Germinal center (tissue), 1 donor: ENCODE results near the gene GSAP.

Experiments used
- DNase-seq: peaks from one replicate; pipeline ENCODE4 v3.0.0; 2012; ENCODE audit warnings: mixed read lengths, low spot score

Gene GSAP

GRCh38 chr7:77327067-77327931 lies 88.8 kb downstream of the GSAP start:
- no peak for DNase-seq

- no peak for DNase-seq
These were observed 90.0 kb downstream of the GSAP start for GRCh38 chr7:77326131-77326530.

GRCh38 chr7:77321300-77321699 lies 94.8 kb downstream of the GSAP start:
- DNase-seq: no peak

GRCh38 chr7:77320714-77321113 lies 95.4 kb downstream of the GSAP start:
- no peak for DNase-seq

- no peak for DNase-seq
These were observed 96.0 kb downstream of the GSAP start for GRCh38 chr7:77320137-77320536.

GRCh38 chr7:77318019-77318418 lies 98.1 kb downstream of the GSAP start:
- no peak for DNase-seq

GRCh38 chr7:77316219-77316978 lies 99.8 kb downstream of the GSAP start:
- no peak for DNase-seq

- DNase-seq: no peak
These were observed 101.0 kb downstream of the GSAP start for GRCh38 chr7:77315182-77315591.

GRCh38 chr7:77313876-77314480 lies 102.2 kb downstream of the GSAP start:
- DNase-seq: no peak

GRCh38 chr7:77313085-77313484 lies 103.1 kb downstream of the GSAP start:
- DNase-seq: no peak

- DNase-seq: no peak
These were observed 105.2 kb downstream of the GSAP start for GRCh38 chr7:77310982-77311381.

- DNase-seq: no peak
These were observed 106.4 kb downstream of the GSAP start for GRCh38 chr7:77309714-77310220.

GRCh38 chr7:77308792-77309191 lies 107.4 kb downstream of the GSAP start:
- DNase-seq: no peak

- no peak for DNase-seq
These were observed 109.7 kb downstream of the GSAP start for GRCh38 chr7:77306231-77307067.

- DNase-seq: no peak
These were observed 120.6 kb downstream of the GSAP start for GRCh38 chr7:77295549-77295948.

GRCh38 chr7:77293046-77293445 lies 123.1 kb downstream of the GSAP start:
- DNase-seq: no peak

GRCh38 chr7:77290425-77290824 lies 125.7 kb downstream of the GSAP start:
- DNase-seq: no peak

- no peak for DNase-seq
These were observed 126.8 kb downstream of the GSAP start for GRCh38 chr7:77289387-77289786.

- DNase-seq: no peak
These were observed 127.4 kb downstream of the GSAP start for GRCh38 chr7:77288676-77289320.

- no peak for DNase-seq
These were observed 131.5 kb downstream of the GSAP start for GRCh38 chr7:77284616-77285015.

GRCh38 chr7:77284005-77284404 lies 132.1 kb downstream of the GSAP start:
- DNase-seq: no peak
